ENCODE results near the gene FRAS1.

DNA sequence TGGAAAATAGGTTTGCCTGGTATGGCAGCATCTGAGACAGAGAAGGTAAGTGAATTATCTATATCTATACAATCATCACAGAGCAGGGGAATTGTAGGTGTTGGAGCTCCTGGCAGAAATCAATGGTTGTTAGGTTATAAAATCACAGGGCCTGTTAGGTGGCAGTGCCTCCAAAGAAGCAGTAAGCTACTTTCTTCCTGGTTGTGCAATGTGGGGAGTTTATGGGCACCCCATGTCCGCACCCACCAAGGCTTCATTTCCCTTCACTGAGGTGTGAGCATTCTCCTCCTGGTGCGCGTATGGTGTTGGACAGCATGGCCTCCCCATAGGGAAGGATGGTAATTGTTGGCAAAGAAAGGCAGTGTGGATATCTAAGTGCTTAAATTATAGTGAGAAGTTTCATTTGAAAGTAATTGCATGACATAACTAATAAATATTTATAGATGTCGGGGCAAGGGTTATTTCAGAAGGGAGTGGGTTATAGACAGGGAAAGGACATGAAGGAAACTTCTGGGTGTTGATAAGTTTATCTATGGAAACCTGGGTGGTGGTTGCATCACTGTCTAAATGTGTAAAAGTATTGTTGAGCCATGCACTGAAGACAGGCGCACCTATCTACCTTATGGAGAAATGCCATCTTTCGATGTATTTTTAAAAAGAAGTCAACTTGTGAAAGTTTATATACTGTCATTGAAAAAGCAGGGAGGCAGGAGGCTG is 153.7 kb downstream of the FRAS1 start:
- TF ChIP-seq, protein P1, sequence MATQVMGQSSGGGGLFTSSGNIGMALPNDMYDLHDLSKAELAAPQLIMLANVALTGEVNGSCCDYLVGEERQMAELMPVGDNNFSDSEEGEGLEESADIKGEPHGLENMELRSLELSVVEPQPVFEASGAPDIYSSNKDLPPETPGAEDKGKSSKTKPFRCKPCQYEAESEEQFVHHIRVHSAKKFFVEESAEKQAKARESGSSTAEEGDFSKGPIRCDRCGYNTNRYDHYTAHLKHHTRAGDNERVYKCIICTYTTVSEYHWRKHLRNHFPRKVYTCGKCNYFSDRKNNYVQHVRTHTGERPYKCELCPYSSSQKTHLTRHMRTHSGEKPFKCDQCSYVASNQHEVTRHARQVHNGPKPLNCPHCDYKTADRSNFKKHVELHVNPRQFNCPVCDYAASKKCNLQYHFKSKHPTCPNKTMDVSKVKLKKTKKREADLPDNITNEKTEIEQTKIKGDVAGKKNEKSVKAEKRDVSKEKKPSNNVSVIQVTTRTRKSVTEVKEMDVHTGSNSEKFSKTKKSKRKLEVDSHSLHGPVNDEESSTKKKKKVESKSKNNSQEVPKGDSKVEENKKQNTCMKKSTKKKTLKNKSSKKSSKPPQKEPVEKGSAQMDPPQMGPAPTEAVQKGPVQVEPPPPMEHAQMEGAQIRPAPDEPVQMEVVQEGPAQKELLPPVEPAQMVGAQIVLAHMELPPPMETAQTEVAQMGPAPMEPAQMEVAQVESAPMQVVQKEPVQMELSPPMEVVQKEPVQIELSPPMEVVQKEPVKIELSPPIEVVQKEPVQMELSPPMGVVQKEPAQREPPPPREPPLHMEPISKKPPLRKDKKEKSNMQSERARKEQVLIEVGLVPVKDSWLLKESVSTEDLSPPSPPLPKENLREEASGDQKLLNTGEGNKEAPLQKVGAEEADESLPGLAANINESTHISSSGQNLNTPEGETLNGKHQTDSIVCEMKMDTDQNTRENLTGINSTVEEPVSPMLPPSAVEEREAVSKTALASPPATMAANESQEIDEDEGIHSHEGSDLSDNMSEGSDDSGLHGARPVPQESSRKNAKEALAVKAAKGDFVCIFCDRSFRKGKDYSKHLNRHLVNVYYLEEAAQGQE (IDR thresholded peaks at IDR 0.05; ENCODE audit: insufficient read depth in 1 of 2, low read depth in 2 of 2, low read length in 1 of 2): no peak
- TF ChIP-seq, protein P2, sequence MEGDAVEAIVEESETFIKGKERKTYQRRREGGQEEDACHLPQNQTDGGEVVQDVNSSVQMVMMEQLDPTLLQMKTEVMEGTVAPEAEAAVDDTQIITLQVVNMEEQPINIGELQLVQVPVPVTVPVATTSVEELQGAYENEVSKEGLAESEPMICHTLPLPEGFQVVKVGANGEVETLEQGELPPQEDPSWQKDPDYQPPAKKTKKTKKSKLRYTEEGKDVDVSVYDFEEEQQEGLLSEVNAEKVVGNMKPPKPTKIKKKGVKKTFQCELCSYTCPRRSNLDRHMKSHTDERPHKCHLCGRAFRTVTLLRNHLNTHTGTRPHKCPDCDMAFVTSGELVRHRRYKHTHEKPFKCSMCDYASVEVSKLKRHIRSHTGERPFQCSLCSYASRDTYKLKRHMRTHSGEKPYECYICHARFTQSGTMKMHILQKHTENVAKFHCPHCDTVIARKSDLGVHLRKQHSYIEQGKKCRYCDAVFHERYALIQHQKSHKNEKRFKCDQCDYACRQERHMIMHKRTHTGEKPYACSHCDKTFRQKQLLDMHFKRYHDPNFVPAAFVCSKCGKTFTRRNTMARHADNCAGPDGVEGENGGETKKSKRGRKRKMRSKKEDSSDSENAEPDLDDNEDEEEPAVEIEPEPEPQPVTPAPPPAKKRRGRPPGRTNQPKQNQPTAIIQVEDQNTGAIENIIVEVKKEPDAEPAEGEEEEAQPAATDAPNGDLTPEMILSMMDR (IDR thresholded peaks at IDR 0.05): no peak
- TF ChIP-seq POLR2AphosphoS5 (IDR thresholded peaks at IDR 0.05; ENCODE audit: low read depth, low read length) (no peak), SIN3A (IDR thresholded peaks at IDR 0.05; ENCODE audit: borderline replicate concordance, insufficient read depth, low read depth, low read length) (no peak)

Measured in Panc1 (cell line).